ENCODE data around the gene CTXN1.

GRCh38 chr19:7947939-7948338, 22.0 kb upstream of the CTXN1 start:
- no peak for TF ChIP-seq CTCF (conservative IDR thresholded peaks at IDR 0.05 in 1 of 2, IDR thresholded peaks at IDR 0.05 in 1 of 2; ENCODE audit: extremely low read depth in 1 of 2, insufficient read depth in 1 of 2, low read depth in 1 of 2, low read length in 2 of 2)
- TF ChIP-seq EZH2 (IDR thresholded peaks at IDR 0.05; ENCODE audit: borderline replicate concordance, low read length): no peak
